NK-92 treated with Interleukin-12 subunit alpha and Interleukin-12 subunit beta, amount 100 ng/mL, for 24 hours (cell line): ENCODE data around the gene SETD1A.
"Not testable (repeated sequence)": the region's sequence is repeated elsewhere in the genome, so short reads cannot be mapped to it uniquely, and the experiment has no call there.

Experiments used
- DNase-seq: peaks from one replicate; lab custom pipeline; 2025; lab: John Stamatoyannopoulos, UW

Gene SETD1A

DNA sequence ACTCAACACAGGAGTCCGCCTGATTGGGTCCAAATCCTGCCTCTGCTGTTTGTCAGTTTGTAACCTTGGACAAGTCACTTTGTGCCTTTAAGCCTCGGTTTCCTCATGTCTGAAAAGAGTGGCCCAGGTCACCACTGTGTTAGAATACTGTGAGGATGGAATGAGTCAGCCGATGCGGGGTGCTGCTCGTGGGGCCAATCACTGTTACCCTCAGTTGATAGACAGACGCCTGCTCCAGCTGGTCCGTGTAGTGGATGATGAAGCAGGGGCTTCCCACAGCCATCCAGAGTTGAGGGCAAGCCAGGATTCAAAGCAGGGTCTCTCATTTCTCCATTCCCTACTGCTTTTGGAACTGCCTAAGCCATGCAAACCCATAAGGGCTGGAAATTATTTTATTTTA is 28.4 kb upstream of the SETD1A start:
- no peak for DNase-seq

GRCh38 chr16:30930160-30930571 is 27.4 kb upstream of the SETD1A start:
- no peak for DNase-seq

GRCh38 chr16:30931068-30931650 is 26.4 kb upstream of the SETD1A start:
- no peak for DNase-seq

DNA sequence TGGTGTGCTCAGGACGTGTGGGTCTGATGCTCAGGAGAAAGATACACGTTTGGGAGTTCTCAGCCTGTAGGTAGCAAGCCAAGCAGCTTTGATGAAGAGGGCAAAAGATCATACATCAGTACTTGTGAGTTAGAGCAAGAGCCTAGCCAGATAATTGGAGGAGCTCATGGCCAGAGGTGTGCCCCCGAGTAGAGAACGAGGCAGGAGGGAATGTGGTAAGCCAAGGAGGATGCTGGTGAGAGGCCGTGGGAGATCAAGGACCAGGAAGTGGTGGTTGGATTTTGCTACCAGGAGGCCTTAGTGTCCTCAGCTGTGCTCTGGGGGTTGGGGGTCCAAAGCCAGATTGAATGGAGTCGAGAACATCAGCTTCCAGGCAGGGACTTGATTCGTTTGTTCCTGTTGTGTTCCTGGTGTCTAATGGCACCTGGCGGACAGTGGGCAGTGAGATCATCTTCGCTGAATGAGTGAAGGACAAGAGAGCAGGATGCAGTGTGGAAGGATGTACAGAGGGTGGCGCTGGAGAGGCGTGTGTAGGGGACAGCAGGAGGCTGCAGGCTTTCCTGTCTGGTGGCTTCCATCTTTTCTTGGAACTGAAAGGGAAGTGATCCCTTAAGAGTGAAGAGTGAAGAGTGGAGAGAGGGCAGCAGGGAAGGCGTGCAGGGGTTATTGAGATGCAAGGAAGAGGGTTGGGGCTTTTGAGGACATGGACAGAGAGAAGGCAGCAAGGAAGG is 22.6 kb upstream of the SETD1A start:
- DNase-seq, result no peak

- no peak for DNase-seq
Measured at GRCh38 chr16:30937692-30938091, 19.9 kb upstream of the SETD1A start.

DNA sequence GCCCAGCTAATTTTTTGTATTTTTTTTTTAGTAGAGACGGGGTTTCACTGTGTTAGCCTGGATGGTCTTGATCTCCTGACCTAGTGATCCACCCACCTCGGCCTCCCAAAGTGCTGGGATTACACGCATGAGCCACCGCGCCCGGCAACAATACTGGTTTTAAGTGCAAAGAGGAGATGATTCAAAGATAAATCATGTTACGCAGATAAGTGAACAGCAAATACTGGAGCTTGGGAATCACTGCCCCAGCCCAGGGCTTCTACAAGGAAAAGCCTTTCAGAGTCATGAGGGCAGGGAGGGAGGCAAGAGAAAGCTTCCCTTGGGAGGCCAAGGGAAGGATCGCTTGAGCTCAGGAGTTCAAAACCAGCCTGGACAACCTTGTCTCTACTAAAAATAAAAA is 18.0 kb upstream of the SETD1A start:
- not testable (repeated sequence) for DNase-seq

DNA sequence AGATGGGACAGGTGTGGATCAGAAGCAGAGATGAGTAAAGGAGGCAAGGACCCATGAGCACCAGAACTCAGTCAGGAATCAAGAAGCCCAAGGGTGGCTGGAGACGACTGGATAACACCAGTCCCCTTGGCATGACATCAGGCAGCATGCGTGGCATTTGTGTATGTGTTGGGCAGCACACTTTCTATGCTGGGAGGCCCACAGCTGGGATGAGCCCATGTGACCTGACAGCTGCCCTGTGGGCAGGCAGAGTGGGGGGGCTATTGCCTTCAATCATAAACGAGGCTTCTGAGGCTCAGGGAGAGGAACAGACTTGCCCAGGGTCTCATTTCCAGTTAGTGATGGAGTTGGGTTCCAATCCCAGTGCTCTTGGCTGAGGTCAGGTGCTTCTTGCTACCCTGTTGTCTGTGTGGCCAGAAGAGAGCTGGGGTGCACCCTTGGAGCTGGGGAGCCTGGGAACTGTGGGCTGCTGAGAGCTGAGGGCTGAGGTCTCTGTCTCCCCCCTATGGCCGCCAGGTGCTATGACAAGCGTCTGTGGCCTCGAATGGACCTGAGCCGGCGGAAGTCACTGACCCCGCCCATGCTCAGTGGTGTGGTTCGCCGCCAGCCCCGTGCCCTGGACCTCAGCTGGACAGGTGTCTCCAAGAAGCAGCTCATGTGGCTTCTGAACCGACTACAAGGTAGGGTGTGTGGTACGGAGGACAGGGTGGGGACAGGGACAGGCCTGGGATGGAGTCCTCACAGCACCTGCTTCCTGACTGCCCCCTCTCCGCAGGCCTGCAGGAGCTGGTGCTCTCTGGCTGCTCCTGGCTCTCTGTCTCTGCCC is 15.7 kb upstream of the SETD1A start:
- DNase-seq, result peak; percentile 57

DNA sequence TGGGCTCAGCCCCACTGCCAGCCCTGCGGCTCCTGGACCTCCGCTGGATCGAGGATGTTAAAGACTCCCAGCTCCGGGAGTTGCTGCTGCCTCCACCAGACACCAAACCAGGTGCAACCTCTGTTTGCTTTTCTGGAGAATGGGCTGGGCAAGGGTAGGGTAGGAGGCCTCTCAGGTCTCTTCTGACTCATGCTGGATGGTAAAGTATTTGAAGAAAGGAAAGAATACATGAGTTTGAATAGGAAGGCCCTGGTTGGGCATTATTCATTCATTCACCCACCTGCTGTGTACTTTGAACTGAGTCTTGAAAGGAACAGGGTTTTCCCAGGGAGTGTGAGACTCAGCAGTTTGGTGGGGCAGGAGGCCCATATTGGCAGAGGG is 15.1 kb upstream of the SETD1A start:
- no peak for DNase-seq

- DNase-seq, result no peak
Measured at GRCh38 chr16:30944352-30944751, 13.2 kb upstream of the SETD1A start.

DNA sequence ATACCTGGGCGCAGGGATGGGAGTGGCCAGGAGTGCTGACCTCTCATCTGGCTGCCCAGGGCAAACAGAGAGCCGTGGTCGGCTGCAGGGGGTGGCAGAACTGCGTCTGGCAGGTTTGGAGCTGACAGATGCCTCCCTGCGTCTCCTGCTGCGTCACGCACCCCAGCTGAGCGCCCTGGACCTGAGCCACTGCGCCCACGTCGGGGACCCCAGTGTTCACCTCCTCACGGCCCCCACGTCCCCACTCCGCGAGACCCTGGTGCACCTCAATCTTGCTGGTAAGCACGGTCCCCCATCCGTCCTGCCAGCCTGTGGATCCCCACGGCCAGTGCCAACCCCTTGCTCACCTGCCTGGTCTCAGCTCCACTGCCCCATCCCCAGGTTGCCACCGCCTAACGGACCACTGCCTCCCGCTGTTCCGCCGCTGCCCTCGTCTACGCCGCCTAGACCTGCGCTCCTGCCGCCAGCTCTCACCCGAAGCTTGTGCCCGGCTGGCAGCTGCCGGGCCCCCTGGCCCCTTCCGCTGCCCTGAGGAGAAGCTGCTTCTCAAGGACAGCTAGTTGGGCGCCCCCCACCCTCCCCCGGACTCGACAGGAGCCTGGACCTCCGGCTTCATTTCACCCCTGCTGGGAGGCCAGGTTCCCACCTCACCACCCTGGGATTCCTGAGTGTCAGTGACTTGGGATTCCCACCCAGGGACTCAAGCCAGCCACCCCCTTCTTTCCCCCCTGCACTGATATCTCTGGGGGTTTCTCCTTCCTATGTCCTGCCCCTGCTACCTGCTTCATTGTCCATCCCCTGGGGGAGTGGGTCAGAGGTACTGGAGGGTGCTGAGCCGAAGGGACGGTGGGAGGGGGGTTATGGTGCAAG is 10.6 kb upstream of the SETD1A start:
- DNase-seq, result no peak

DNA sequence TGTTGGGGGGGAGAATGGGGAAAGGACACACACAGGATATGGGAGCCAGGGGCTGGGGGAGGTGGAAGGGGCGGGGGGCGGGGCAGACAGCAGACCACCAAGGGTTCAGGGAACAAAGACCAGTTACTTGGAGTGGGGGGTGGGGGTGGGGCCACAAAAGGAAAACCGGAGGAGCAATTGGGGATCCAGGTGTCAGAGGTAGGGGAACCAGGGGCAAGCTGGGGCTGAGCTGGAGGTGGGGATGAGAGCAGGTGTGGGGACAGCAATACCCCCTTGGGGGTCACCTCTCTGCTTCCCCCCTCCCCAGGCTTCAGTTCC is 10.1 kb upstream of the SETD1A start:
- no peak for DNase-seq

- no peak for DNase-seq
Measured at GRCh38 chr16:30947859-30948666, 9.5 kb upstream of the SETD1A start.

- DNase-seq, result no peak
Measured at GRCh38 chr16:30948667-30949649, 8.6 kb upstream of the SETD1A start, which contains the start of gene ORAI3. TSS of gene ORAI3 (plus strand) at chr16:30949068. CDS start at chr16:30949290, 222 bp downstream.

GRCh38 chr16:30949650-30950515 is 7.7 kb upstream of the SETD1A start:
- no peak for DNase-seq

GRCh38 chr16:30950516-30951065 is 7.0 kb upstream of the SETD1A start:
- no peak for DNase-seq

- DNase-seq, result no peak
Measured at GRCh38 chr16:30951193-30951592, 6.4 kb upstream of the SETD1A start.

GRCh38 chr16:30951750-30952149 is 5.8 kb upstream of the SETD1A start:
- DNase-seq, result no peak

- no peak for DNase-seq
Measured at GRCh38 chr16:30953111-30953510, 4.4 kb upstream of the SETD1A start.
